ENCODE data around the gene HARS1. TPM values are rescaled to one million over a fixed set of nuclear protein-coding genes. Genes with fewer than 3 reads are reported as not detected.
"Not testable (repeated sequence)": the region's sequence is repeated elsewhere in the genome, so short reads cannot be mapped to it uniquely, and the experiment has no call there.

The HARS1 gene, protein sequence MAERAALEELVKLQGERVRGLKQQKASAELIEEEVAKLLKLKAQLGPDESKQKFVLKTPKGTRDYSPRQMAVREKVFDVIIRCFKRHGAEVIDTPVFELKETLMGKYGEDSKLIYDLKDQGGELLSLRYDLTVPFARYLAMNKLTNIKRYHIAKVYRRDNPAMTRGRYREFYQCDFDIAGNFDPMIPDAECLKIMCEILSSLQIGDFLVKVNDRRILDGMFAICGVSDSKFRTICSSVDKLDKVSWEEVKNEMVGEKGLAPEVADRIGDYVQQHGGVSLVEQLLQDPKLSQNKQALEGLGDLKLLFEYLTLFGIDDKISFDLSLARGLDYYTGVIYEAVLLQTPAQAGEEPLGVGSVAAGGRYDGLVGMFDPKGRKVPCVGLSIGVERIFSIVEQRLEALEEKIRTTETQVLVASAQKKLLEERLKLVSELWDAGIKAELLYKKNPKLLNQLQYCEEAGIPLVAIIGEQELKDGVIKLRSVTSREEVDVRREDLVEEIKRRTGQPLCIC
- total RNA-seq = 41.2 TPM

DNA sequence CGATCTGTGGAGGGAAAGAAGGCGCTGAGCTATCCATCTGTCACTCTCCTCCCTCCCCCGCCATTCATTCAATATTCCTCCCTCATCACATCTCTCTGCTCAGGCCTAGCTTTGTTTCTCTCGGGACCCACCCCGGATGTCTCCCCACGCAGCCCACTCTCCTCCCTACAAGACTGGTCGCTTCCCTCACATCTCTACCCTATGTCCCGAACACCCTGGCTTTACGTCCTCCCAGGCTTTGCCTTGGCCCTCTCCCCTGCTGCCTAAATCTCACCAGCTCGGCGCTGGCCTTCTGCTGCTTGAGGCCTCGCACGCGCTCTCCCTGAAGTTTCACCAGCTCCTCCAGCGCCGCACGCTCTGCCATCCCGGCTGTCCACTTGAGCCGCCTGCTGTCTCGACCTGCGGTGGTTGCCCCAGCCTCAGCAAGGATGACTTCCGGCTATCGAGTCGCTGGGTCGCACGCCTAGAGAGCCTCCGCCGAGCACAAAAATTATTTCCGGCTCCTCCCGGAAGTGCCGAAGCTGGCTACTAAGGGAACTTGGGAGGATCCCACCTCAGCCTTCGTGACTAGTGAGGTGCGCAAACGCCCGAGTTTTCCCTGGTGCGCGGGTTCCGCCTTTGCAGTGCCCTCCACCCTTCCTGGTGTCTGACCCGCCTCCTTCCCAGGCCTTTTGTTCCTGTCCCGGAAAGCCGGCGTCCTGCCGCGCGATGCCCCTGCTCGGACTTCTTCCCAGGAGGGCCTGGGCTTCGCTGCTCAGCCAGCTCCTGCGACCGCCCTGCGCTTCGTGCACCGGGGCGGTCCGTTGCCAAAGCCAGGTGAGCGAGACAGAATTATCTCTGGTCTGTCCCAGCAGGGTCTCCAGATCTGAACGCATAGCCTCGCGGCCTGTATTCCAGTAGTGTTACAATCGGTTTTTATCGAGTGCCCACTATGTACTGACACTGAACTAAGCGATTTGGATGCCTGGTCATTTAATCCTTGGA lies at the start of gene HARS1, which contains the start of gene HARS2:
Gene HARS1, minus strand, starts transcription at position 430 of the 984 bp plus-strand sequence. Its CDS starts 66 bp downstream, at position 364.
Gene HARS2, plus strand, starts transcription at position 515 of the 984 bp plus-strand sequence. Its CDS starts 194 bp downstream, at position 709.
- DNase-seq (ENCODE audit: low read depth in 2 of 3, low spot score in 2 of 3) = peak; percentile 68 to 88 (median 86)

DNA sequence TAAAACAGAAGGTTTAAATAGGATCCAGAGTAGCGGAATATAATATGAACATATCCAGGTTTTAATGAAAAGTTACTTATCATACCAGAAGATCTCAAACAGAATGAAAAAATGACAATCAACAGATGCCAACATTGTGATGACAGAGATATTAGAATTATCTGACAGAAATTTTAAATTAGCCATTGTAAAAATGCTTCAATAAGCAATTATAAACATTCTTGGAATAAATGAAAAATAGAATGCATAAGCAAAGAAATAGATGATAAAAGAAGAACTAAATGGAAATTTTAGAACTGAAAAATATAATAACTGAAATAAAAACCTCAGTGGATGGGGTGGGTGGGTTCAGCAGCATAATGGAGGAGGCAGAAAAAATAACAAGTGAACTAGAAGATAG lies 46.3 kb upstream of the HARS1 start:
- no peak for DNase-seq (ENCODE audit: low read depth in 2 of 3, low spot score in 2 of 3)

DNA sequence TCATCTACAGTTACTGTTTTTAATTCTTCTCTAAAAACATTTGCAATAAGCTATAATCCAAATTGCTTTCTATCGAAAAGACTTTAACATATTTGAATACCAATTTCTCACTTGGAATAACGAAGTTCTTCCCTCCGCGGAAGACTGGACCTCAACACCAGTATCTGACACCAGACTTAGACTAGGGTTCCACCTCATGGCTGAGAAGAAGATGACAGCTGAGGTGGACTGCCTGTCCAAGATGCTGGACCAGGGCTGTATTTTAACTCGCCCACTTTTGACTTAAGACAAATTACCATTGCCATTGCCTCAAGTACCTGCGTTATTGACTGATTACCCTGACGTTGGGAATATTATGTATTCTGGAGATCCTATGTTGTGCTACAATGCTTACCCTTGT lies 43.2 kb upstream of the HARS1 start:
- DNase-seq (ENCODE audit: low read depth in 2 of 3, low spot score in 2 of 3) = no peak

DNA sequence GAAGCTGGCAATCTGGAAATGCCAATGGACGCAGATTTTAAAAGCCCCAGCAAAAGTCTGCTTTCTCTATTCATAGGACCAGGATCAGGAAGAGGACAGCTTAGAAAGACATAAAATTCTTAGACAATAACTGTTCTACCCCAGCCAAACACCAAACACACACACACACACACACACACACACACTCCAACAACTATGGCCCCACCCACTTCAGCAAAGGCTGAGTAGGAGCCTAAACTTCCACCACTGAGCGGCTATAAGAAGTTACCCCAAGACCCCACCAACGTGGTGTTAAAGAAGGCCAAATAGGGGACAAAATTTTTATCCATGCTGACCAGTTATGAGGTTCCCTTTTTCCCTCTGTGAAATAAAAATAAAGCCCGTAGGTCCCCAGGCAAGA lies 41.9 kb upstream of the HARS1 start:
- DNase-seq (ENCODE audit: low read depth in 2 of 3, low spot score in 2 of 3) = no peak

DNA sequence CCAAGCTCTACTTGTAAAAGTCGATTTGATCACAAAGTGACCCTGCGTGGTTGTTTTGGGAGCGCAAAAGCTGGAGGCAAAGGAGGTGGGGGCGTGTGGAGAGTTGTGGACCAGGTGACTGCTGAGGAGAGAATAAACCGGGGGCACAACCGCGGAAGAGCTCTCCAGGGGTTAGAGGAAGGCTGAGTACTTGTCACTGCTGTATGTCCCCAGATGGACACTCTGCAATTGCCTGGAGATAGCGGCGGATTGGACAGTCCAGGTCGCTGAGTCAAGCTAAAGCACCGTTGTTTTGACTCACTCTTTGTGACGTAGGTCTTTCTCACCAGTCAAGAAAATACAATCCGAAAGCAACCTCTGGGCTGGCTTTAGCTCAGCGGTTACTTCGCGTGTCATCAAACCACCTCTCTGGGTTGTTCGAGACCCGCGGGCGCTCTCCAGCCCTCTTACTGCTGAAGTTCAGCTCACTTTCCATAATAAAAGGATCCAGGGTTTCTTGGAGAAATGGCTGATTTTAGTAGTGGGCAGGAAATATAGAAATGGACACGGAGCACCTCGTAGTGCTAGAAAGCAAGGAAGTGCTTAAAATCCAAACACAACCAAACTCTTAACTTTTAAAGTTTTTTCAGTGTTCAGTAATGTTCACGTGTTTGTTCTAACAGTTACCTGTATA lies 34.8 kb upstream of the HARS1 start:
- peak; percentile 7 to 88 (median 69) for DNase-seq (ENCODE audit: low read depth in 2 of 3, low spot score in 2 of 3)

DNA sequence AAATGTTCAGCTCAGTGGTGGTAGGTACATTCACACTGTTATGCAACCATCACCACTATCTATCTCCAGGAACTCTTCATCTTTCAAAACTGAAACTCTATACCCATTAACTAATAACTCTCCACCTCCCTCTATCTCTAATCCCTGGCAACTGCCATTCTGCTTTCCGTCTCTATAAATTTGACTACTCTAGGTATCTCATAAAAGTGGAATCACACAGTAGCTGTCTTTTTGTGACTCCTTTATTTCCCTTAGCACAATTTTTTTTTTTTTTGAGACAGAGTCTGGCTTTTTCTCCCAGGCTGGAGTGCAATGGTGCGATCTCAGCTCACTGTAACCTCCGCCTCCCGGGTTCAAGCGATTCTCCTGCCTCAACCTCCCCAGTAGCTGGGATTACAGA lies 30.2 kb upstream of the HARS1 start:
- not testable (repeated sequence) for DNase-seq (ENCODE audit: low read depth in 2 of 3, low spot score in 2 of 3)

DNA sequence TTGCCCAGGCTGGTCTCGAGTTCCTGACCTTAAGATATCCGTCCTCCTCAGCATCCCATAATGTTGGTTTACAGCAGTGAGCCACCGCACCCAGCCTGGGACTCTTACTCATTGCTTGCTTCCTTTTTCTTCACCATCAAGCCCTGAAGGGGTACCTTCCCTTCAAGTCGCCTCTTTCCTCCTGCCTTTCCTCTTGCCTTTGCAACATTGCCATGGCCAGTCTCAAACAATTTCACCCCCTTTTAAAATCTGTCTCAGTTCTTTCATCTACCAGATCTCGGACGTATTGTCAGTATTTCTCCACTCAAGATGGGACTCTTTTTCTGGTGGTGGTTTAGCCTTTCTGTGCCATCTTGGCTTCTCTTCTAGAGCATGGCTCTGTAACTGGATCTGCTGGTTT lies 29.6 kb upstream of the HARS1 start:
- not testable (repeated sequence) for DNase-seq (ENCODE audit: low read depth in 2 of 3, low spot score in 2 of 3)

DNA sequence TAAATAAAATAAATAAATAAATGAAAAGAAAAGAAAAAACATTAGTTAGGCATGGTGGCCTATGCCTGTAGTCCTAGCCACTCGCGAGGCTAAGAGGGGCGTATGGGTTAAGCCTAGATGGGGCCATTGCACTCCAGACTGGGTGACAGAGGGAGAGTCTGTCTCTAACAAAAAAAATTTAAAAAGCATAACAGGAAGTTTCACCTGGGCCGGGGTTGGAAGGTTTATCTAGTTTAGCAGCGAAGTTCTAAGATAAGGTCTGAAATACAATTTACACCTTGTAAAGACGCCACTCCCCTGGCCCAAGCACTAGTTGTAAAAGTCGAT lies 27.1 kb upstream of the HARS1 start:
- DNase-seq (ENCODE audit: low read depth in 2 of 3, low spot score in 2 of 3) = no peak

DNA sequence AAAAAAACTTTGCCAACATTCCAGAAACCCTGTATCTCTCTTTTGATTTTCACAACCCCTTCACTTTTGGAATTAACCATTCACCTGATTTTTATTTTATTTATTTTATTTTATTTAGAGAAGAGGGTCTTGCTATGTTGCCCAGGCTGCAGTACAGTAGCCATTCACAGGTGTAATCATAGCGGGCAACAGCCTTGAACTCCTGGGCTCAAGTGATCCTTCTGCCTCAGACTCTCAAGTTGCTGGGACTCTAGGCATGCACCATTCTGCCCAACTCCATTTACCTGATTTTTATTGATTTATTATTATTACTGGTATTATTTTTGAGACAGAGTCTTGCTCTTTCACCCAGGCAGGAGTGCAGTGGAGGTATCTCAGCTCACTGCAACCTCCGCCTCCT lies 25.1 kb upstream of the HARS1 start:
- DNase-seq (ENCODE audit: low read depth in 2 of 3, low spot score in 2 of 3) = not testable (repeated sequence)

DNA sequence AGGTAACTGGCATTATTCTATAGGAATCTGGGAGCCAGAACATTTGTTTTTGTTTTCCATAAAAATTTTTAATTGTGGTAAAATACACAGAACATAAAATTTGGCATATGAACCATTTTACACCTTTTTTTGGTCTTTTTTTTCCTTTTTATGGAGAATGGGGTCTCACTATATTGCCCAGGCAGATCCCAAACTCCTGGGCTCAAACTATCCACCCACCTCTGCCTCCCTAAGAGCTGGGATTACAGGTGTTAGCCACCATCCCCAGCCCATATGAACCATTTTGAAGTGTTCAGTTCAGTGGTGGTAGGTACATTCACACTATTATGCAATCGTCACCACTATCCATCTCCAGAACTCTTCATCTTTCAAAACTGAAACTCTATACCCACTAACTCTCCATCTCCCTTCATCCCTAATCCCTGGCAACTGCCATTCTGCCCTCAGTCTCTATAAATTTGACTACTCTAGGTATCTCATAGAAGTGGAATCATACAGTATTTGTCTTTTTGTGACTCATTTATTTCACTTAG lies 22.5 kb upstream of the HARS1 start:
- DNase-seq (ENCODE audit: low read depth in 2 of 3, low spot score in 2 of 3) = no peak

DNA sequence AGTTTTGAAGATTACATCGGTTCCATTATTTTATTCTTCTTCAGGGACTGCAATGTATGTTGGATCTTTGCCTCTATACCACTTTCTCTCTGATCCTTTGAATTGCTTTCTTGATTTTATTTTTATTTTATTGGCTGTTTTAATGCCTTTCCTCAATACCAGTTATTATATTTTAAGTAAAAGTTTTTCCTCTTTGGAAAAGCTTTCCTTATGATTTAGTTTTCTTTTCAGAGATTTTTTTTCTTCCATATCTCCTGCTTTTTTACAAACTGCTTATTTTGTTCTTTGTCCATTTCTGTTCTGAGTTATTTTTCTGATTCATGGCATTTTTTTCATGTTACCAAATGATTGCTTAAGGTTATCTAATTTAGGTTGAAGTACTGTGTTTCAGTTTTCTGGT lies 20.6 kb upstream of the HARS1 start:
- DNase-seq (ENCODE audit: low read depth in 2 of 3, low spot score in 2 of 3) = no peak

DNA sequence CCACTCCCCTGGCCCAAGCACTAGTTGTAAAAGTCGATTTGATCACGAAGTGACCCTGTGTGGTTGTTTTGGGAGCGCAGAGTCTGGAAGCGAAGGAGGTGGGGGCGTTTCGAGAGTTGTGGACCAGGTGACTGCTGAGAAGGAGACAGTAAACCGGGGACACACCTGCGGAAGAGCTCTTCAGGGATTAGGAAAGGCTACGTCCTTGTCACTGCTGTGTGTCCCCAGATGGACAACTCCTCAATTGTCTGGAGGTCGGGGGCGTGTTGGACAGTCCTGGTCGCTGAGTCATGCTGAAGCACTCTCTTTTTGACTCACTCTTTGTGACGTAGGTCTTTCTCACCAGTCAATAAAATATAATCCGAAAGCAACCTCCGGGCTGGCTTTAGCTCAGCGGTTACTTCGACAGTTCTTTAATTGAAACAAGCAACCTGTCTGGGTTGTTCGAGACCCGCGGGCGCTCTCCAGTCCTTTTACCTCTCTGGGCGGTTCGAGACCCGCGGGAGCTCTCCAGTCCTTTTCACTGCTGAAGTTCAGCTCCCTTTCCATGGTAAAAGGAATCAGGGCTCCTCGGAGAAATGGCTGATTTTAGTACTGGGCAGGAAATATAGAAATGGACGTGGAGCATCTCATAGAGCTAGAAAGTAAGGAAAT lies 19.9 kb upstream of the HARS1 start:
- DNase-seq (ENCODE audit: low read depth in 2 of 3, low spot score in 2 of 3) = peak; percentile 75 to 99 (median 95)

DNA sequence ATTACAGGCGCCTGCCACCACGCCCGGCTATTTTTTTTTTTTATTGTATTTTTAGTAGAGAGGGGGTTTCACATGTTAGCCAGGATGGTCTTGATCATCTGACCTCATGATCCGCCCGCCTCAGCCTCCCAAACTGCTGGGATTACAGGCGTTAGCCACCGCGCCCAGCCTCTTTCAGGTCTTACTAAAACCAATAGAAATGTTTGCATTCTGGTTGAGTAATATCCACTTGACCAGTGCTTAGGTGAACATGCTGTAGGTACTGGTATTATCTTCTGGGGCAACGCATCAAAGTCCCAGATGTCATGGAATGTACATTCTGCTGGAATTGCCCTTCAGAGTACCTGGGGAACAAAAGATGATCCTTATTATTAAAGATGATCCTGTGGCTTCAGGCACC lies 17.6 kb upstream of the HARS1 start:
- not testable (repeated sequence) for DNase-seq (ENCODE audit: low read depth in 2 of 3, low spot score in 2 of 3)

DNA sequence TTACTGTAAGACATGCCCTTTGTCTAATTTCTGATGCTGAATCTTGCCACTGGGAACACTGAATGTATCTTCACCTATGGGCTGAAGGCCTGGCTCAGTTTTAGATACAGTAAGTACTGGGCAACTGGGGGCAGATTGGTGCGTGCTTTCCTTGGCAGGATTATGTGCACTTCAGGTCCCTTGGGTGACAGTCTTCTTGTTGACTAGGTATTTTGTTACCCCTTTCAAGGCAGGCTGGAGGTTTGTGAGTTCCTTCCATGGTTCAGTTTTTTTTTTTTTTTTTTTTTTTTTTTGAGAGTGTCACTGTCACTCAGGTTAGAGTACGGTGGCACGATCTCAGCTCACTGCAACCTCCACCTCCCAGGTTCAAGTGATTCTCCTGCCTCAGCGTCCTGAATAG lies 16.6 kb upstream of the HARS1 start:
- no peak for DNase-seq (ENCODE audit: low read depth in 2 of 3, low spot score in 2 of 3)

DNA sequence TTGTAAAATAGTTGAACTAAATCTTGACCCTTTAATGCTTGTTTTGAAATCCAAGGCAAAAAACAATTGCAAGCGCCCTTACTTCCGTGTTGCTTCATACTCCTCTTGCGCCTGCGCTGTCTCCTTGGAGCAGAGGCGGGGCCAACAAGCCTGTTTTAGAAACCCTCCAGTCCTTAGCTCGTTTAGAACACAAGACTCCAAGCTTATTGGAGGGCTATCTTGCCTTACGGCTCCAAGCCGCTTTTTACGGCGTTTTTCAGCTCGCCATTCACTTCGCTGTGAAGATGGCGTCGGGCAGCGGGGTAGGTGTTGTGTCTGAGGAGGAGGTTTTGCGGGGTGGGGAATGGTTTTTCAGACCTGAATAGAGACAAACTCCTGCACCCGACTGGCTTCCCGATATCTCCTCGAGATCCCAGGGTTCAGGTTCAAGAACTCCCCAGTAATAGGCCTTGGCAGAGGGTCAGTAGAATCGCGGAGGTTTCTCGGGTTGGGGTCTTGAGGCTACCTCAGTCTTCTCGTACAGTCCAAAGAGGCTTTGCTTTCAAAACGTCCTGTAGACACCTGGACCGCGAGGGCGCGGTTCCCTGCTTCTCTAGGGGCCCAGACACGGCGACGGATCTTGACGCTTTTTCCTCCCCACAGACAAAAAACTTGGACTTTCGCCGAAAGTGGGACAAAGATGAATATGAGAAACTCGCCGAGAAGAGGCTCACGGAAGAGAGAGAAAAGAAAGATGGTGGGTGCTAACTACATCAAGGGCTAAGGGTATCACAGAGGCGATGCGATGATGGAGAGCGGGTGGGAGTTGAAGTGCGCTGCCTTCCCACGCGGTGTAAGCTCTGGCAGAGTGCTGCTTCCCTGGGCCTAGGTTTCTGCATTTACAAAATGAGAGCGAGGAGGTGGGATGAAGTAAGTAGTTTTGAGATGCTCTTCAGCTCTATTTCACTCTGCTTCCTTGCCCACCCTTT lies 9.3 kb upstream of the HARS1 start, which contains the start of gene ZMAT2:
Gene ZMAT2, plus strand, starts transcription at position 271 of the 968 bp plus-strand sequence. Its CDS starts 14 bp downstream, at position 285.
- DNase-seq (ENCODE audit: low read depth in 2 of 3, low spot score in 2 of 3) = peak; percentile 75 to 99 (median 97)

DNA sequence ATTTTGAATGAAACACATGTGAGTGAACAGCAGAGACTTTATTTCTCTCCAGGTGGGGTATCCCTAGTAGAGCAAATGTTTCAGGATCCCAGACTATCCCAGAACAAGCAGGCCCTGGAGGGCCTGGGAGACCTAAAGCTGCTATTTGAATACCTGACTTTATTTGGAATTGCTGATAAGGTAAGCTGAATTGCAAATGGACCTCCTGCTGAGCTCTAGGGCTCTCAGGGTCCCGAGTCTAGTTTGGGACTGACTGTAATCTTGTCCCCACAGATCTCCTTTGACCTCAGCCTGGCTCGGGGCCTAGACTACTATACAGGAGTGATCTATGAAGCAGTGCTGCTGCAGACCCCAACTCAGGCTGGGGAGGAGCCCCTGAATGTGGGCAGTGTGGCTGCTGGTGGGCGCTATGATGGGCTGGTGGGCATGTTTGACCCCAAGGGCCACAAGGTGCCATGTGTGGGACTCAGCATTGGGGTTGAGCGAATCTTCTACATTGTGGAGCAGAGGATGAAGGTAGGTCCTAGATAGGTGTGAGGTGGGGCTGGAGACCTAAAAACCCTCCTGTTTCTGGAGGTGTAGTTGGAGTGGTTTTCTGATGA lies 5.8 kb upstream of the HARS1 start:
- no peak for DNase-seq (ENCODE audit: low read depth in 2 of 3, low spot score in 2 of 3)

DNA sequence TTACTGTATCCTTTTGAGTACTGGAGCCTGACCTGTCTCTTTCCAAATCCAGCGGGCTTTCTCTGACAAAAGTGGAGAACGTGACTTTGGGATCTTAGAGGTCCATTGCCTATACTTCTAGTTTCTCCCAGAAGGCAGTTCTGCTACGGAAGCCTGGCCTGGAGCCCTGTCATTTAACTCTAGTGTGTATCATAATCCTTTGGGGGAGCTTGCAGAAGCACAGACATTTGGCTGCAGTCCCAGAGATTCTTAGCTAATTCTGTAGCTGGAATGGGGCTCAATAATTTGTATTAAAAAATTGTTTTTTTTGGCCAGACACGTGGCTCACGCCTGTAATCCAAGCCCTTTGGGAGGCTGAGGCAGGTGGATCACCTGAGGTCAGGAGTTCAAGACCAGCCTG lies 3.1 kb upstream of the HARS1 start:
- no peak for DNase-seq (ENCODE audit: low read depth in 2 of 3, low spot score in 2 of 3)

DNA sequence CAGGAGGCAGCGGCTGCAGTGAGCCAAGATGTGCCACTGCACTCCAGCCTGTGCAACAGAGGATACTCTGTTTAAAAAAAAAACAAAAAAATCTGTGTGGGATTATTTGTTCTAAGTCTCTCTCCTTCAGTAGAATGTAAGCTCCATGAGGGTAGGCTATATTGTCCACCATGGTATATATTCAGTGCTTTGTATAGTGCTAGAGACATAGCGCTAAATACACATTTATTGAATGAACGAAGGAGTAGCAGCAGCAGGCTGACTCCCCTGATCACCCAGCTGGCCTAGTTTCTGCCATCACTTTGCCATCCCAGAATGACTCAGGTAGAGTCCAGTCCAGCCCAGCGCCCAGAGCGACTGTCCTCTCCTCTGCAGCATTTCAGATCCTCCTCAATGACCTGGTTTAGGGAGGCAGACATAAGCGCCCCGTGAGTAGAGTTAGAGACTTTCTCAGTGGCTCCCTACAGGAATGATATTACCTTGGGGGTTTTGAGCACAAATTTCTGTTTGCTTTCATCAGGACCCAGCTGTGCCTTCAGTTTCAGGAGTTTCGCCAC lies 716 bp downstream of the HARS1 start:
- no peak for DNase-seq (ENCODE audit: low read depth in 2 of 3, low spot score in 2 of 3)

Data from hematopoietic multipotent progenitor cell (in vitro differentiated cells).